Trophoblast cell (in vitro differentiated cells and primary cell): ENCODE measurements around the gene ISLR. TPM values are rescaled to one million over a fixed set of nuclear protein-coding genes. Genes with fewer than 3 reads are reported as not detected.
A peak's percentile ranks its signal among the peaks of the same experiment; 100 is the strongest.

Source experiments
- DNase-seq, 2 donors: peaks; one replicate each; pipeline ENCODE4 v3.0.0-alpha.2; 2016
- H2AFZ ChIP-seq: 2 replicates; pipeline ENCODE4 v1.6.1; 2013; ENCODE audit warnings: low read length, moderate library complexity, mild to moderate bottlenecking; ENCODE audit not compliant: insufficient read depth, poor library complexity
- H2AK5ac ChIP-seq: 2 replicates; pipeline ENCODE4 v1.6.1; 2013; ENCODE audit warnings: mild to moderate bottlenecking, low read length
- H2BK120ac ChIP-seq: 2 replicates; pipeline ENCODE4 v1.6.1; 2013; ENCODE audit warnings: low read length, mild to moderate bottlenecking, moderate library complexity; ENCODE audit not compliant: insufficient read depth, poor library complexity
- H2BK12ac ChIP-seq: 2 replicates; pipeline ENCODE4 v1.6.1; 2013; ENCODE audit warnings: mild to moderate bottlenecking, low read length, moderate library complexity
- H2BK5ac ChIP-seq: 2 replicates; pipeline ENCODE4 v1.6.1; 2013; ENCODE audit warnings: low read length, low read depth, moderate library complexity, mild to moderate bottlenecking; ENCODE audit not compliant: poor library complexity
- H3K14ac ChIP-seq: 2 replicates; pipeline ENCODE4 v1.6.1; 2013; ENCODE audit warnings: mild to moderate bottlenecking, low read length
- H3K18ac ChIP-seq: 2 replicates; pipeline ENCODE4 v1.6.1; 2013; ENCODE audit warnings: mild to moderate bottlenecking, low read length
- H3K23ac ChIP-seq: 2 replicates; pipeline ENCODE4 v1.6.1; 2013; ENCODE audit warnings: low read length
- H3K27ac ChIP-seq: 2 replicates; pipeline ENCODE4 v1.5.1; 2013; ENCODE audit warnings: low read depth, mild to moderate bottlenecking, inconsistent platforms, low read length, moderate library complexity
- H3K27me3 ChIP-seq: 2 replicates; pipeline ENCODE4 v1.6.1; 2013; ENCODE audit warnings: inconsistent platforms, mild to moderate bottlenecking, low read length, moderate library complexity; ENCODE audit not compliant: insufficient read depth
- H3K36me3 ChIP-seq, 2 experiments: 1 replicate in 1 of 2; 2 replicates in 1 of 2; pipeline ENCODE4 v1.6.1; 2013; ENCODE audit warnings: low read length in 2 of 2, mild to moderate bottlenecking in 2 of 2, moderate library complexity in 1 of 2; ENCODE audit not compliant: insufficient read depth in 2 of 2, control insufficient read depth in 1 of 2
- H3K4ac ChIP-seq: 2 replicates; pipeline ENCODE4 v1.6.1; 2013; ENCODE audit warnings: low read depth, mild to moderate bottlenecking, low read length, moderate library complexity
- H3K4me1 ChIP-seq, 2 experiments: 1 replicate in 1 of 2; 2 replicates in 1 of 2; pipeline ENCODE4 v1.6.1; 2013; ENCODE audit warnings: low read length in 2 of 2, mild to moderate bottlenecking in 2 of 2, moderate library complexity in 1 of 2; ENCODE audit not compliant: insufficient read depth in 2 of 2, control insufficient read depth in 1 of 2
- H3K4me2 ChIP-seq: 2 replicates; pipeline ENCODE4 v1.6.1; 2013; ENCODE audit warnings: inconsistent platforms, mild to moderate bottlenecking, low read length, moderate library complexity
- H3K4me3 ChIP-seq: 2 replicates; pipeline ENCODE4 v1.5.1; 2013; ENCODE audit warnings: mild to moderate bottlenecking, low read depth, low read length, inconsistent platforms
- H3K79me1 ChIP-seq: one replicate; pipeline ENCODE4 v1.6.1; 2013; ENCODE audit warnings: low read length
- H3K79me2 ChIP-seq: 2 replicates; pipeline ENCODE4 v1.6.1; 2013; ENCODE audit warnings: low read length, mild to moderate bottlenecking; ENCODE audit not compliant: control insufficient read depth, insufficient read depth, poor library complexity
- H3K9ac ChIP-seq: 2 replicates; pipeline ENCODE4 v1.6.1; 2013; ENCODE audit warnings: mild to moderate bottlenecking, low read length
- H3K9me3 ChIP-seq: 2 replicates; pipeline ENCODE4 v1.6.1; 2013; ENCODE audit warnings: low read depth, mild to moderate bottlenecking, control low read depth, inconsistent platforms, low read length; ENCODE audit not compliant: insufficient read depth
- H4K12ac ChIP-seq: 2 replicates; pipeline ENCODE4 v1.6.1; 2013; ENCODE audit warnings: low read depth, mild to moderate bottlenecking, low read length, moderate library complexity
- H4K8ac ChIP-seq: 2 replicates; pipeline ENCODE4 v1.6.1; 2013; ENCODE audit warnings: low read depth, mild to moderate bottlenecking, low read length, moderate library complexity
- H4K91ac ChIP-seq: one replicate; pipeline ENCODE4 v1.6.1; 2013; ENCODE audit warnings: low read depth, mild to moderate bottlenecking, low read length, moderate library complexity
- WGBS: extraction: QIAGEN DNeasy Blood & Tissue Kit; methylation state at CpG from one replicate; pipeline ENCODE4 v1.1.7; 2013; ENCODE audit warnings: missing lambda C conversion rate; ENCODE audit not compliant: insufficient read length, insufficient coverage; ENCODE audit errors: extremely low coverage; 5-methylcytosine and 5-hydroxymethylcytosine counted together
- polyA plus RNA-seq: library from polyadenylated mRNA; stranded (reverse); fragments of 200-250 nt; gene quantifications from 2 replicates; pipeline ENCODE4 v1.2.3, GENCODE V29; 2013

Gene ISLR
- polyA plus RNA-seq = 0.27 and 0.36 TPM in 2 replicates

GRCh38 chr15:74173380-74174218 is at the start of gene ISLR:
Gene ISLR, plus strand, starts transcription at chr15:74173710. Its CDS starts 1,149 bp downstream, at chr15:74174859.
- no peak for DNase-seq
- H3K4me3 ChIP-seq = no peak within 1 kb of the TSS
- no peak within 1 kb of the TSS for H2BK5ac ChIP-seq
- H3K18ac ChIP-seq = no peak within 1 kb of the TSS
- H3K9me3 ChIP-seq = no peaks in the 10 kb centered on the region
- H3K14ac ChIP-seq = no peak within 1 kb of the TSS
- no peak within 1 kb of the TSS for H4K91ac ChIP-seq
- no peaks in the 10 kb centered on the region for H3K36me3 ChIP-seq
- H3K79me2 ChIP-seq = no peaks in the 10 kb centered on the region
- H4K8ac ChIP-seq = no peak within 1 kb of the TSS
- H2AK5ac ChIP-seq = no peak within 1 kb of the TSS
- H3K27me3 ChIP-seq = no peaks in the 10 kb centered on the region
- no peak within 1 kb of the TSS for H2BK120ac ChIP-seq
- WGBS = no CpG with 5 or more reads among the region's 20 CpGs
- no peak within 1 kb of the TSS for H3K4me2 ChIP-seq
- H4K12ac ChIP-seq = no peak within 1 kb of the TSS
- no peak within 1 kb of the TSS for H2BK12ac ChIP-seq
- no peaks in the 10 kb centered on the region for H3K4me1 ChIP-seq
- no peak within 1 kb of the TSS for H3K23ac ChIP-seq
- H3K9ac ChIP-seq = no peak within 1 kb of the TSS
- H3K27ac ChIP-seq = no peak within 1 kb of the TSS
- H2AFZ ChIP-seq = no peak within 1 kb of the TSS
- H3K4ac ChIP-seq = no peak within 1 kb of the TSS
- H3K79me1 ChIP-seq = no peaks in the 10 kb centered on the region

- no peak overlapping the region for H2AK5ac ChIP-seq
- H4K8ac ChIP-seq = no peak overlapping the region
- H2BK5ac ChIP-seq = no peak overlapping the region
- no peak for DNase-seq
- no peak overlapping the region for H2BK12ac ChIP-seq
- H3K9me3 ChIP-seq = no peaks in the 10 kb centered on the region
- H3K4me1 ChIP-seq = peaks cover 0 to 6% of the 10 kb centered on the region in 2 experiments
- no peak overlapping the region for H2BK120ac ChIP-seq
- no peak overlapping the region for H2AFZ ChIP-seq
- H3K79me1 ChIP-seq = no peaks in the 10 kb centered on the region
- H3K27ac ChIP-seq = no peak overlapping the region
- H3K27me3 ChIP-seq = peaks cover 16% of the 10 kb centered on the region
- H3K36me3 ChIP-seq = no peaks in the 10 kb centered on the region
- no peak overlapping the region for H3K4me3 ChIP-seq
- no peak overlapping the region for H4K91ac ChIP-seq
- no peak overlapping the region for H4K12ac ChIP-seq
- no peak overlapping the region for H3K4me2 ChIP-seq
- no peak overlapping the region for H3K4ac ChIP-seq
- no peaks in the 10 kb centered on the region for H3K79me2 ChIP-seq
- no peak overlapping the region for H3K9ac ChIP-seq
- no peak overlapping the region for H3K18ac ChIP-seq
- no CpG with 5 or more reads among the region's 3 CpGs for WGBS
- no peak overlapping the region for H3K23ac ChIP-seq
- no peak overlapping the region for H3K14ac ChIP-seq
These were observed 49.3 kb upstream of the ISLR start for GRCh38 chr15:74124196-74124595.

- no CpG with 5 or more reads among the region's 7 CpGs for WGBS
- Histone ChIP-seq H3K27me3 (peaks cover 21% of the 10 kb centered on the region), H3K27ac (no peak overlapping the region), H3K79me2 (no peaks in the 10 kb centered on the region), H3K14ac (no peak overlapping the region), H3K4me3 (no peak overlapping the region), H4K12ac (no peak overlapping the region), H2AFZ (no peak overlapping the region), H3K4ac (no peak overlapping the region), H3K79me1 (no peaks in the 10 kb centered on the region), H3K9ac (no peak overlapping the region), H3K4me2 (no peak overlapping the region), H4K91ac (no peak overlapping the region), H3K36me3 (no peaks in the 10 kb centered on the region), H2BK120ac (no peak overlapping the region), H4K8ac (no peak overlapping the region), H2AK5ac (no peak overlapping the region), H3K18ac (no peak overlapping the region), H2BK12ac (no peak overlapping the region), H2BK5ac (no peak overlapping the region), H3K23ac (no peak overlapping the region), H3K9me3 (peaks cover 1% of the 10 kb centered on the region), H3K4me1 (peaks cover 0 to 6% of the 10 kb centered on the region in 2 experiments)
- no peak for DNase-seq
These were observed 48.8 kb upstream of the ISLR start for GRCh38 chr15:74124759-74125158.

- Histone ChIP-seq H3K27ac (no peak overlapping the region), H2BK120ac (no peak overlapping the region), H3K14ac (no peak overlapping the region), H3K9me3 (peaks cover 12% of the 10 kb centered on the region), H3K18ac (no peak overlapping the region), H3K36me3 (no peaks in the 10 kb centered on the region), H3K9ac (no peak overlapping the region), H3K4me3 (no peak overlapping the region), H4K91ac (no peak overlapping the region), H3K79me2 (no peaks in the 10 kb centered on the region), H2AK5ac (no peak overlapping the region), H3K4me2 (peak overlapping the region; percentile 62), H2BK5ac (no peak overlapping the region), H2BK12ac (no peak overlapping the region), H3K23ac (no peak overlapping the region), H3K4ac (no peak overlapping the region), H4K12ac (no peak overlapping the region), H4K8ac (no peak overlapping the region), H3K4me1 (peaks cover 0 to 6% of the 10 kb centered on the region in 2 experiments), H3K79me1 (no peaks in the 10 kb centered on the region), H3K27me3 (peaks cover 47% of the 10 kb centered on the region), H2AFZ (no peak overlapping the region)
- no CpG with 5 or more reads among the region's 44 CpGs for WGBS
- DNase-seq = peak; percentile 83 to 93
These were observed 46.1 kb upstream of the ISLR start for GRCh38 chr15:74127255-74127953.
